ENCODE data around the gene GNB5.
A peak's percentile ranks its signal among the peaks of the same experiment; 100 is the strongest.
"Not testable (repeated sequence)": the region's sequence is repeated elsewhere in the genome, so short reads cannot be mapped to it uniquely, and the experiment has no call there.

GNB5 gene

DNA sequence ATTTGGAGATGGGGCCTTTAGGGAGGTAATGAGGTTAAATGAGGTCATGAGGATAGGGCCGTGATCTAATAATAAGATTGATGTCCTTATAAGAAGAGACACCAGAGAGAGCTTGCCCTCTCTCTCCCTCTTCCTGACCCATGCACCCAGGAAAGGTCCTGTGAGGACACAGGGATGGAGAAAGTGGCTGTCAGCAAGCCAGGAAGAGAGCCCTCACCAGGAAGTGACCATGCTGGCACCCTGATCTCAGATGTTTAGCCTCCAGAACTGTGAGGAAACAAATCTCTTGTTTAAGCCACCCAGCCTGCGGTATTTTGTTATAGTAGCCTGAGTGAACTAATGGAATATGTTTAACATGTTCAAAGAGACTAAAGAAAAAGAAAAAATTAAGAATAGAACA lies 15.3 kb upstream of the GNB5 start:
- no peak for DNase-seq

- DNase-seq = no peak
Measured at GRCh38 chr15:52204657-52205056, 13.5 kb upstream of the GNB5 start.

- DNase-seq = no peak
Measured at GRCh38 chr15:52200831-52201365, 9.7 kb upstream of the GNB5 start.

DNA sequence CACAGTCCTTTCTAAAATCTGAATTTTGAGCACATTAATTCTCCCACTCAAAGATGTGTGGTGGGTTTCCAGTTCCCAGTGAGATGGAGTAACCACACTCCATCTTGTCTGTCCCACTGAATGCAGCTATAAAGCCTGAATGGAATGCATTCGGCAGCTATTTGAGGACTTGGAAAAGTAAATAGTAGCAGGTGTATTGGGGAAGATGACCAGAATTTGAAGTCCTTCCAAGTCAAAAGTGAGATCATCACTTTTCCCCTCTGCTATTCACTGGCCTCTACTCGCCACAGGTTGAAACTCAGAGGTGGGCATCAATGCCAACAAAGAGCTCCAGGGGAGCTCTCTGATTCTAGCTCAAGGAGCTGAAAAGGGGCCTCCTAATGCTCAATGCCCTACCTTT lies 8.1 kb upstream of the GNB5 start:
- no peak for DNase-seq

DNA sequence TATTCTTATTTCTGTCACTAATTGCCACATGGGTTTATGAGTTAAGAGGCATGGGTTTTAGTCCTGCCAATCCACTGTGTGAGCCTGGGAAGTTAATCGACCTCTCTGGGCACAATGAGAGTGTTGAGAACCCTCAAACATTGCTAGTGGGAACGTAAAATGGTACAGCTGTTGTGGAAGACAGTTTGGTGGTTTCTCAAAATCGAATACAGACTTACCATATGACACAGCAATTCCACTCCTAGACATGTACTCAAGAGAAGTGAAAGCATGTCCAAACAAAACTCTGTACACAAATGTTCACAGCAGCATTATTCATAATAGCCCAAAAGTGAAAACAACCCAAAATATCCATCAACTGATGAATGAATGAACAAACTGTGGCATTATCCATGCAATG lies 5.7 kb upstream of the GNB5 start:
- DNase-seq = no peak

DNA sequence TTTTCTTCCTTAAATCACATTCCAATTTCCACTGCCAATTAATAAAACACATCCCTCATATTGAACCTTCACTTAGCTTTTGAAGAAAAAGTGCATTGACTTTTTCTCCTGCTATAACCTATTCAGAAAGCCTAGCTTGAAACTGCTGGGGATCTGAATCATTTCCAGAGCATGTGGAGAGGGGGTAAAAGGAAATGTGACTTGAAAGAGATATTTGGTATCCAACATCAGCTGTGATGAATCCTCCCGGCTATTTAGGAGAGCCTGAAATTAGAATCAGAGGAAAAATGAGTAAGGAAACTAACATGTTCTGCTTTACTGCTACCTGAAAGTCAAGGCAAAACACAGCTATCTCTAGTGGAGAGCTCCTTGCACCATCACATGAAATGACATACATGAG lies 2.6 kb upstream of the GNB5 start:
- DNase-seq = no peak

DNA sequence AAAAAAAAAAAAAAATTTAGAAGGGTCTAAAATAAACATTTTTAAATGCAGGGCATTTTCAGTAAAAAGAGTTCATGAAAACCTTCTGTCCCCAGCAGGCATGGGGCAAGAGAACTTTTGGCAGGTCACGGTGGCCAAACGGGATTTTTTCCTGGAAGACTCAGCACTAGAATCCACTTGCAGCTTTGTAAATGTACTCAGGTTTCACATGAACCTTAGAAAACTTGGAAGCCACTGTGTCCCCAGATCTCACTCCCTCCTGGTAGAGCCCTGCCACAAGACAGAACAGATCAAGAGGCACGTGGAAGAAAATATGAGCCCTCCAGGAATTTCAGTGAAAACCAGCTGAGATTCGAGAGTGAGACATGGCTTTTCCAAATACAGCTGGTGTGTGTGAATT lies 2.1 kb upstream of the GNB5 start:
- DNase-seq = no peak

DNA sequence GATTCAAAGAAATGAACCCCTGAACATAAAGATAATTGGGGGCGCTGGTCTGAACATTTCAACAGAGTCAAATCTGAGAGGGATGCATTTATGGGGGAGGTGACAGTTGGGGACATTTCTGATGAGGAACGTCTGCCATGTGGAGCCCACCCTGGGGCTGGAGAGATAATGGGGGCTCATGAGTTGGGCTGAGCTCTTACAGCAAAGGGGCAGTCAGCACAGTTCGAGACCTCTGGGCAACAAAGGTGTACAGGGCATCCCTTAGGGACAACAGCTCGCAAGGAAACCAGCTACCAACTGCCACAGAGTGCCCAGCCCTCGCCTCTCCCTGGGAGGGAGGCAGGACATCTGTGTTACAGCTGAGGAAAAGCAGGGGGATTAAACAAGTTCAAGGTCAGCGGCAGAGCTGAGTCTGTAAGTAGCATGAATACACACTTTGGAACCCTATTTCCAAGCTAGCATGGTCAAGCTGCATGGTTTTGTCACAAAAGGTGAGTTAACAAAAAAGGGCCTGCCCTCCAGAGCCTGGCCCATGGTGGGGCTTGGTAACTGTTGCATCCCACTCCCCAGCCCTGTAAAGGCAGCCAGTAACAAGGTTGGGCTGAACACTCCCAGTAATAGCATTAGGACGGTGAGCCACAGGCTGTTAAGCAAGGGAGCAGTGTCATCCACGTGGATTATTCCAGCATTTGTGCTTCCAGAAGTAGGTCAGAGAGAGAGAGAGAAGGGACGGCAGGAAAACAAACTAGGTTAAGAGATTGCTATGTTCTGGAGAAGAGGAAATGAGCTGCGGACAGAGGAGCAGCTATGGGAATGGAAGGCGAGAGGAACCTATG lies 4.3 kb downstream of the GNB5 start:
- DNase-seq = no peak

- DNase-seq = no peak
Measured at GRCh38 chr15:52185151-52185561, 6.0 kb downstream of the GNB5 start.

DNA sequence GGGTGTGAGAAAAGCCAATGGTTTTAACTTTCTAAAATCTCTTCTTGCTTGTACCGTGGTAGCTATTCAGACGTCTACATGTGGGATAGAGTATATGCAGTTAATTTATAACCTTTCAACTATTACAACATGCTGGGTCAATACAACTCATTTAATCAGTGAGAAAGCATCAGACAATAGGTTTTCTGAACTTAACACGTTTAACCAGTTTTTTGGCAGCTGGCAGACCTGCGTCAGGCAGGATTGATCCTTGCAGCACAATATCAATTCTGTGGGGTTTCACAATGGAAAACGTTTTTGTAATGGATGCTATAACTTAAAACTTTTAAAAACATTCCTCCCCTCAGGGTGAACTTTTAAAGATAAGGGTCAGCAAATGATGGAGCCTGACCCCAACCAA lies 6.5 kb downstream of the GNB5 start:
- no peak for DNase-seq

DNA sequence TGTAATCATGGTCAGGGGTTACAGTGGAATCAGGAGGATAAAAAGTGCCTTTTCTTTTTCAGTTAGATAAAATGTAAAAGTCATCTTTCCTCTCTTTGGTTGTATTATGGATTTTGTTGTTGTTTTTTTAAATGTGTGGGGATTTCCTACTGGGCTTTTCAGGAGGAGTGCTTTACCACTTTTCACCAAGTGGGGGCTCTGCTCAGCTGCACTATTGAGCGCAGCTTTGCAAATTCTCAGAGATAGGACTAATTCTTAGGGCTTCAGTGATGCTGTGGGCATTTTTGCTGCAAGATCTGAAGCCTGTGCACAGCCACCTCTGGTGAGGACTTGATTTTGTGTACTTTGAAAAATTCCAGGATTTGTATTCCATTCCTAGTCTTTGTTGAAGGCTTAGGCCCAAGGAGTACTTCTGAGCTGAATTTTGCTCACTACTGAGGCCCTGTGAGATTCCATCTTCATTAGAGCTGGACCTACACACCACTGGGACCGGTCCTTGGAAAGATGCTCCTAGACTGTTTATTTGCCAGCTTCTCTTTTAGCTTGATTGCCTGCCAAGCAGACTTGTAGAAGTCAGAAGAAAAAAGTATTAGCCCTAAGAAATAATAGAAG lies 7.5 kb downstream of the GNB5 start:
- peak; percentile 26 to 38 for DNase-seq

- DNase-seq = no peak
Measured at GRCh38 chr15:52181938-52182780, 9.0 kb downstream of the GNB5 start.

- no peak for DNase-seq
Measured at GRCh38 chr15:52180851-52181450, 10.2 kb downstream of the GNB5 start.

DNA sequence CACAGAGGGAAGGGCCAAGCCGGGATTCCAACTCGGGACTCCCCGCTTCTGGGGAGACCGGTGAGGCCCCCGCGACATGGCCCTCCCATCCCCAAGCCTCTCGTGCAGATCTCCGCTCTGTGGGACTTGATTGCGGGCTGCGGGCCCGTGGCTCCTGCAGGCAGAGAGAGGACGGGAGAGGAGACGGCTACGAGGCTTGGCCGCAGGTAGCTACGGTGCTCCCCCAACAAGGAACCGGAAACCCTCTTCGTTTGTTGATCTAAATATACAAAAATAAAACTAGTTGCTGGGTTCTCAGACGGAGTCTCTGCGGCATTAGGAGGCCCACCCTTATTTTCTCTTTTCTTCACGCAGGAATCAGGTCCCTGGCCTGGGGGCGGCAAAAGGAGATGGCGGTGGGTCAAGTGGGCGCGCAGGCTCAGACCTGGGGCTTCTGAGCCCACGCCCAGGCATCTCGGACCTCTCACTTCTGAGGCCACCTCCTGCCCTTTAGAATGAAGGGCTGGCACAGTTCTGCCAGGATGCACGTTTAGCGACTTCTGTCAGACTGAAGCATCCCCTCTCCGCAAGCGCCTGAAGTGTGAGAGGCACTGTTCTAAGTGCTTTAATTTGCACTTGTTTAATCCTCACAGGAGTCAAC lies 10.9 kb downstream of the GNB5 start:
- peak in 1 of 2 experiments; percentile 44 for DNase-seq

- peak; percentile 87 to 91 for DNase-seq
Measured at GRCh38 chr15:52179278-52180195, 11.7 kb downstream of the GNB5 start.

DNA sequence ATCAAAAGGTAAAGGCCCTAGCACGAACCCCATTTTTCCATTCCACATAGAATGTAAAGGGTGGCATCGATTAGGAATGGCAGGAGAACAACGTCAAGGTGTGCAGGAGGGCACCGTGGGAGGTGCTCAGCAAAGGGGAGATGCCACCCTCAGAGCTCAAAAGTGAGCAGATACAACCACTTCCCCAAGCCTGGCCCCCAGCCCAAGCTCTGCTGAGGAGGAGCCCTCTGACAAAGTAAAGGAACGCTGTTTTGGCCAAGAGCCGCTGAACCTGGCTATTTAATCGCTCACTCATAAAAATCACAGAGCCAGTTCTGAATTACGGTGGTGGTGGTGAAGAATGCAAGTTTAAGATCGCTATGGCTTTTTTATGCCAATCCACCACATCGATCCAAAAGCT lies 12.4 kb downstream of the GNB5 start:
- peak in 1 of 2 experiments; percentile 7 for DNase-seq

DNA sequence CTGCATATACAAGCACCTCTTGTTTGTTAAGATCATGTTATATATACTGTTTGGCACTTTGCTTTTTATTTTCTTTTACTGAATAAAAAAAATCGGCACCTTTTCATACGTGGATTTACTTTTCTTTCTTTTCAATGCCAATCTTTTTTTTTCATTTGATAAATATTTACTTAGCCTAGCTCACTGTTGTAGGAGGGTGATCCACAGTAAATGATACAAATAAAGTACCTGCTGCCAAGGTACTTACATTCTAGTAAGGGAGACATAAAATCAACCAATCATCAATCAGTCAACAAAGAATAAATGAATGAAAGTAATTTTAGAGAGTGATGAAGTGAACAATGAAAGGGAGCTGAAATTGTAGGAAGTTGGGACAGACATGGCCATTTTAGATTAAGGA lies 18.3 kb downstream of the GNB5 start:
- DNase-seq = no peak

DNA sequence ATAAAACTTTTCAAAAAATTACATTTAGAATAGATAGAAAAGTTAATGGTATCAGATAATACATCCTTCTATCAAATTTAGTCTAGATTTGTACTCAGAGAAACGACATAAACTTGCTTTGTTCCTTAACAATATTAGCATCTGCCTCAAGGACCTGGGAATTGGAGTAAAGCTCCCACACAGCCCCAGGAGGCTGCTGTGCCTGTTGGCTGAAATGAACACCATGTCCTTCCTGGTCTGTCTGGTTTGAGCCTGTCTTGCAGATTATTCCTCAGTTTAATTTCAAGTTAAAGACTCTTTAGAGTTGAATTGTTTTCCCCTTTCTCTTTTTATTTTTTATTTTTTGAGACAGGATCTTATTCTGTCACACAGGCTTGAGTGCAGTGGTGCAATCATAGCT lies 19.4 kb downstream of the GNB5 start:
- no peak for DNase-seq

GRCh38 chr15:52171386-52171785 lies 19.8 kb downstream of the GNB5 start:
- DNase-seq = no peak

DNA sequence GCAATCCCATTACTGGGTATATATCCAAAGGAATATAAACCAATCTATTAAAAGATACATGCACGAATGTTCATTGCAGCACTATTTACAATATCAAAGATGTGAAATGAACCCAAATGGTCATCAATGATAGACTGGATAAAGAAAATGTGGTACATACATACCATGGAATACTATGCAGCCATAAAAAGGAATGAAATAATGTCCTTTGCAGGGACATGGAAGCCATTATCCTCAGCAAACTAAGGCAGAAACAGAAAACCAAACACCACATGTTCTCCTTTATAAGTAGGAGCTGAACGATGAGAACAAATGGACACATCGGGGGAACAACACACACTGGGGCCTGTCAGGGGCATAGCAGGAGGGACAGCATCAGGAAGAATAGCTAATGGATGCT lies 21.0 kb downstream of the GNB5 start:
- DNase-seq = not testable (repeated sequence)

DNA sequence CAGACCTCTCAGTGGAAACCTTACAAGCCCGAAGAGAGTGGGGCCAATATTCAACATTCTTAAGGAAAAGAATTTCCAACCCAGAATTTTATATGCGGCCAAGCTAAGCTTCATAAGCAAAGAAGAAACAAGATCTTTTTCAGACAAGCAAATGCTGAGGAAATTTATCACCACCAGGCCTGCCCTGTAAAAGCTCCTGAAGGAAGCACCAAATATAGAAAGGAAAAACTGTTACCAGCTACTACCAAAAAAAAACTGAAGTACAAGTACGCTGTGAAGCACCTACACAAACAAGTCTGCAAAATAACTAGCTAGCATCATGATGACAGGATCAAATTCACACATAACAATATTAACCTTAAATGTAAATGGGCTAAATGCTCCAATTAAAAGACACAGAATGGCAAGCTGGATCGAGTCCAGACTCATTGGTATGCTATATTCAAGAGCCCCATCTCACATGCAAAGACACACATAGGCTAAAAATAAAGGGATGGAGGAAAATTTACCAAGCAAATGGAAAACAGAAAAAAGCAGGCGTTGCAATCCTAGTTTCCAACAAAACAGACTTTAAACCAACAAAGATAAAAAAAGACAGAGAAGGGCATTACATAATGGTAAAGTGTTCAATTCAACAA lies 25.6 kb downstream of the GNB5 start:
- not testable (repeated sequence) for DNase-seq

All from activated CD4-positive, alpha-beta T cell treated with anti-CD3 and anti-CD28 coated beads, Interleukin-2, amount 50 U/mL, for 48 hours (primary cell).